NCI-H69 (cell line): ENCODE data around the gene APOOL.
A peak's percentile ranks its signal among the peaks of the same experiment; 100 is the strongest.
"Not testable (repeated sequence)": the region's sequence is repeated elsewhere in the genome, so short reads cannot be mapped to it uniquely, and the experiment has no call there.

ENCODE experiments used
- DNase-seq: peaks from one replicate; lab custom pipeline; 2025; lab: John Stamatoyannopoulos, UW

The APOOL gene

GRCh38 chrX:85003655-85004244, at the start of gene APOOL:
APOOL (plus strand) TSS chrX:85003877; CDS start chrX:85003913, 36 bp downstream.
- peak; percentile 92 for DNase-seq

GRCh38 chrX:84956304-84956703, 47.4 kb upstream of the APOOL start:
- DNase-seq: no peak

DNA sequence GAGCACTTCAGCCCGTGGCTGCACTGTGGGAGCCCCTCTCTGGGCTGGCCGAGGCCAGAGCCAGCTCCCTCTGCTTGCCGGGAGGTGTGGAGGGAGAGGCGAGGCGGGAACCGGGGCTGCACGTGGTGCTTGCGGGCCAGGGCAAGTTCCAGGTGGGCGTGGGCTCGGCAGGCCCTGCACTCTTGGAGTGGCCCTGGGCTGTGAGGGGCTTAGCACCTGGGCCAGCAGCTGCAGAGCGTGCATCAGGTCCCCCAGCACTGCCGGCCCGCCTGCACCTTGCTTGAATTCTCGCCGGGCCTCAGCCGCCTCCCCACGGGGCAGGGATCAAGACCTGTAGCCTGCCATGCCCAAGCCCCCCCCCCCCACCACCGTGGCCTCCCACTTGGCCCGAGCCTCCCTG, 28.9 kb upstream of the APOOL start:
- no peak for DNase-seq

DNA sequence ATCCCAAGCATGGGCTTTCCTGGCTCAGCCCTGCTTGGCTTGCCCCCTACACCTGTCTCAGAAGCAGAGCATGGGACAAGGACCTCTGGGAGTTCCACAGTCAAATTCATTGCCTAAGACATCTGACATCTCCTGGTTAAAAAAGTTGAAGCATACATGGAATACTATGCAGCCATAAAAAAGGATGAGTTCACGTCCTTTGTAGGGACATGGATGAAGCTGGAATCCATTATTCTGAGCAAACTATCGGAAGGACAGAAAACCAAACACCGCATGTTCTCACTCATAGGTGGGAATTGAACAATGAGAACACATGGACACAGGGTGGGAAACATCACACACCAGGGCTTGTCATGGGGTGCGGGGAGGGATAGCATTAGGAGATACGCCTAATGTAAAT, 11.9 kb upstream of the APOOL start:
- DNase-seq: not testable (repeated sequence)

DNA sequence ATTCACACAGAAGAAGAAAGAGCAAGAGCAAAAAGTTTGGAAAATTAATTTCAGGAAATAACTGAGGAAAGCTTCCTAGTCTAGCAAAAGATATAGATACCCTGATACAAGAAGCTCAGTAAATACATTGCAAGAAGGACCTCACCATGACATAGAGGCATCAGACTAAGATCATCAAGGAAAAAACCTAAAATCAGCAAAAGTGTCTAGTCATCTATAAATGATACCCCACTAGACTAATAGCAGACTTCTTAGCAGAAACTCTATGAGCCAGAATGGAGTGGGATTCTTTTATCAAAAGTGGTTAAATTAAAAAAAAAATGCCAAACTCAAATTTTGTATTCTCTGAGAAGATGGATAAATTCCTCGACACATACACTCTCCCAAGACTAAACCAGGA, 10.5 kb upstream of the APOOL start:
- DNase-seq: no peak

- DNase-seq: no peak
Measured at GRCh38 chrX:85001344-85001743, 2.3 kb upstream of the APOOL start.

DNA sequence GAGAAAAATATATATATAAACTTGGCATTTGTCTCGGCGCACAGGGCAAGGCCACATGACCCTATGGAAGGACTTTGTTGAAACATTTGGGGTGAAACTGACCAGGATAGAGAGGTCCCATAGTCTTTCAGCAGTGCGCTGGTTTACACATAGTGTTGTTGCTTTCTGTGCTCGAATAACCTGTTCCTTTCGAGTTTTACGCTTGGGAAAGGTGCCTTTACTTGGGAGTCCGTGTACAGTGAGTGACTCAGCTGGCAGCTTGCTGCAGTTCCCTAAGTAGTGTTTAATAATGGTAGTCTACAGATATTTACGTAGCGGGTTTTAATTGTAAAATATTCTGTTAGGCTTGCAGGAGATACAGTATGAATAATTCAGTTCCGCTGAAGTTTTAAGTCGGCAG, 578 bp downstream of the APOOL start:
- peak; percentile 10 for DNase-seq

DNA sequence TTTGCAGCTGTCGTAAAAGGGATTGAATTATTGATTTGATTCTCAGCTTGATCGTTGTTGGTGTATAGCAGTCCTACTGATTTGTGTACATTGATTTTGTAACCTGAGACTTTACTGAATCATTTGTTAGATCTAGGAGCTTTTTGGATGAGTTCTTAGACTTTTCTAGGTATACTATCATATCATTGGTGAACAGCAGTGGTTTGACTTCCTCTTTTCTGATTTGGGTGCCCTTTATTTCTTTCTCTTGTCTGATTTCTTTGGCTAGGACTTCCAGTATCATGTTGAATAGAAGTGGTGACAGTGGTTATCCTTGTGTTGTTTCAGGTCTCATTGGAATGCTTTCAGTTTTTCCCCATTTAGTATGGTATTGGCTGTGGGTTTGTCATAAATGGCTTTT, 8.4 kb downstream of the APOOL start:
- DNase-seq: no peak

GRCh38 chrX:85015351-85015750, 11.7 kb downstream of the APOOL start:
- DNase-seq: not testable (repeated sequence)

- DNase-seq: no peak
Measured at GRCh38 chrX:85017721-85018120, 14.0 kb downstream of the APOOL start.

DNA sequence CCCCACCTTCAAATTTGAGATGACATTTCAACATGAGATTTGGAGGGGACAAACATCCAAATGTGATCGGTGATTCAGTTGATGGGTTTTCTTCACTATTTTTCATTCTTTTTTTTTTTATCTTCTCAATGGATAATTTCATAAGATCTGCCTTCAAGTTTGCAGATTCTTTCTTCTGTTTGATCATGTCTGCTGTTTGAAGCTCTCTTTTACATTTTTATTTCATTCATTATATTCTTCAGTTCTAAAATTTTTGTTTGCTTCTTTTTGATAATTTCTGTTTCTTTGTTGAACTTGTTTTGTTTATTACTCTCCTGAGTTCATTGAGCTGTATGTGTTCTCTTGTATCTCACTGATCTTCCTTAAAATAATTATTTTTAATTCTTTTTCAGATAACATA, 14.8 kb downstream of the APOOL start:
- no peak for DNase-seq

DNA sequence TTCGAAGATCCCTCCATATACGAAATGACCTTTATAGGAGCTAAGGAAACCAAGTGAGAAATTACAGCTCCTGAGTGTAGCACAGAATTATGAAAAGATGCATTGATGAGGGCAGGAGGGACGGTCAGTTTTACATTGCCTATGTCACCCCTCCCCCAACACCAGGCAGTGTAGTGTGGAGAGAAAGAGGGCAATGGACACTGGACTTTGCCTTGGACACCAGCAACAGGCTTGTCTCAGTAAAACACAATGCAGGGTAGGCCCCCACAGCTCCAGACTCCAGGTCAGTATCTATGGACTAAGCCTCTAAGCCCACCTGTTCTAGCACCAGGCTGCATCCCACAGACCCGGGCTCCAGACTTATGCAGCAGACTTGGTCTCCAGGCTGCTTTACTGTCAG, 16.5 kb downstream of the APOOL start:
- DNase-seq: no peak

DNA sequence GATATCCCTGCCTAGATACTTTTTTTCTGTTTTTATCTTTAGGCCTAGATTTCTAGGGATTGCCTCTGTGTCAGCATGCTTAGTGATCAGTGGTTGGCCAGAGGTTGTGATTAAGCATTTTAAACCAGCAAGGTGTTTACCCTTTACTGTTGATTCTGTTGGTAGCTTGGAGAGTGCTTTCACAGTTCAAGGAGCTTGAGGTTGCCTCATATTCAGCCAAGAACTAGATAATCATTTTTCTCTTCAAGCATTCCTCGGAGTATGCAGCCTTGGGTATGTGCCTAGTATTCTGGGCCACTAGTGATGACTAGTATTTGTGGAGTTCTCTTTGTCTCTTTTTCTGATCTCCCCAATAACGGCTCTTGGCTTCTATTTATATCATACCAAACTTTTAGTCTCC, 20.4 kb downstream of the APOOL start:
- DNase-seq: no peak

DNA sequence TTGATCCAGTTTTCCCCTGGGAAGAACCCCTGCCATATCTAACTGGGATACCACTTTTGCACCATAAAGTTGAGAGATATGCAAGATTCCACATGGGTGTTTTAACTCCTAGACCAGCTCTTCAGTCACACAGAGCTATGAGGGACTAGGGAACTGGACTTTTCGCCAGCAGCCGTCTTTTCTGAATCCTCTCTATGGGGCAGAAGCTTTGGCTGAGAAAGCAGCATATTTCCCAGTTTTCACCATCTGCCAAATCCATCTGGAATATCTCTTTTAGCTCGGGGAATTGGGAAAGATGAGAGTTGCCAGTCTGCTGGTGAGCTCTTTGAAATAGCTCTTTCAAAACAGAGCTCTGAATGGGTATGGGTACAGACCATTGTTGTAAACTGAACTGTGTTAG, 20.9 kb downstream of the APOOL start:
- DNase-seq: no peak

DNA sequence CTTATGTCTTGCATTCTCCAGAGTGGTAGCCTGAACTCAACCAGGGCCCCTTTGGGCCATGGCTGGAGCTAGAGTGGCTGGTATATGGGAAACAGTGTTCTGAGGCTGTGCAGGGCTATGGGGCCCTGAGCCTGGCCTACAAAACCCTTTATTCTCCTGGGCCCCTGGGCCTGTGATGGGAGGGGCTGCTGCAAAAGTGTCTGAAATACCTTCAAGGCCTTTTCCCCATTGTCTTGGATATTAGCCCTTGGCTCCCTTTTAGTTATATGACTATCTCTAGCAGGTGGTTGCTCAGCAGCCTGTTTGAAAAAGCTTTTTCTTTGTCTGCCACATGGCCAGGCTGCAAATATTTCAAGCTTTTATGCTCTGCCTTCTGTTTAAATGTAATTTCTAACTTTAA, 22.5 kb downstream of the APOOL start:
- DNase-seq: no peak

DNA sequence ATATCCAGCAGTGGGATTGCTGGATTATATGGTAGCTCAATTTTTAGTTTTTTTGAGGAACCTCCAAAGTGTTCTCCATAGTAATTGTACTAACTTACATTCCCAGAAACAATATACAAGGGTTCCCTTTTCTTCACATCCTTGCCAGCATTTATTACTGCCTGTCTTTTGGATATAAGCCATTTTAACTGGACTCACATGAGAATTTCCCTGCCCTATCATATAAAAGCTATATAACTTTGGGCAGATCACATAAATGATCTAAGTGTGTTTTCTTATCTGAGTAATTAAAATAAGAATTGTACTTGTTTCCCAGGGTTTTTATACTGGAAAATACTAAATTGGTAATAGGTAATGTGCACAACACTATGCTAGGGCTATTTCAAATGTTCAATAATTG, 25.4 kb downstream of the APOOL start:
- DNase-seq: no peak

GRCh38 chrX:85031505-85031904, 27.8 kb downstream of the APOOL start:
- no peak for DNase-seq

DNA sequence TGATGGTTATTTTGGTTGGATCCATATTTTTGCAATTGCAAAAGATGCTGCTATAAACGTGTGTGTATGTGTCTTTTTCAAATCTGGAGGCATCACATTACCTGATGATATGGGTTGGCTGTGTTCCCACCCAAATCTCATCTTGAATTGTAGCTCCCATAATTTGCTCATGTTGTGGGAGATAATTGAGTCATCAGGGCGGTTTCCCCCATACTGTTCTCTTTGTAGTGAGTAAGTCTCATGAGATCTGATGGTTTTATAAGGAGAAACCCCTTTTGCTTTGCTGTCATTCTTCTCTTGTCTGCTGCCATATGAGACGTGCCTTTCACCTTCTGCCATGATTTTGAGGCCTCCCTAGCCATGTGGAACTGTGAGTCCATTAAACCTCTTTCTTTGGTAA, 33.4 kb downstream of the APOOL start:
- DNase-seq: no peak

- no peak for DNase-seq
Measured at GRCh38 chrX:85051627-85052026, 48.0 kb downstream of the APOOL start.

DNA sequence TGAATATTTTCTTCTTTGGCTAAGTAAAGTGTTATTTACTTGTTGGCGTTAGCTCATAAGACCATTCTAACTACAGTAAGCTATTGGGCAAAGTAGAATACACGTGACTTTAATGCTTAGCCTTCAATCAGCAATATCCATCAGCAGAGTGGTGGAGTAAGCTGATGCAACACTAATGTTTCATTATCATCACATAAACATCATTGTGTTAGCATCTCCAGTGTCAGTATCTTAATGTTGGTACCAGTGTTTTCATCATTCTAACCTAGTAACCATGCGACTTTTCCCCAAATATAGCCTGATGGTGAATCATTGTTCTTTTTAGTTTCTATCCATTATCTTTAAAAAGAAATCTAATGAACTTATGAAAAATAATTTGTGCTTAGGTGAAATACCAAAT, 48.5 kb downstream of the APOOL start:
- no peak for DNase-seq

DNA sequence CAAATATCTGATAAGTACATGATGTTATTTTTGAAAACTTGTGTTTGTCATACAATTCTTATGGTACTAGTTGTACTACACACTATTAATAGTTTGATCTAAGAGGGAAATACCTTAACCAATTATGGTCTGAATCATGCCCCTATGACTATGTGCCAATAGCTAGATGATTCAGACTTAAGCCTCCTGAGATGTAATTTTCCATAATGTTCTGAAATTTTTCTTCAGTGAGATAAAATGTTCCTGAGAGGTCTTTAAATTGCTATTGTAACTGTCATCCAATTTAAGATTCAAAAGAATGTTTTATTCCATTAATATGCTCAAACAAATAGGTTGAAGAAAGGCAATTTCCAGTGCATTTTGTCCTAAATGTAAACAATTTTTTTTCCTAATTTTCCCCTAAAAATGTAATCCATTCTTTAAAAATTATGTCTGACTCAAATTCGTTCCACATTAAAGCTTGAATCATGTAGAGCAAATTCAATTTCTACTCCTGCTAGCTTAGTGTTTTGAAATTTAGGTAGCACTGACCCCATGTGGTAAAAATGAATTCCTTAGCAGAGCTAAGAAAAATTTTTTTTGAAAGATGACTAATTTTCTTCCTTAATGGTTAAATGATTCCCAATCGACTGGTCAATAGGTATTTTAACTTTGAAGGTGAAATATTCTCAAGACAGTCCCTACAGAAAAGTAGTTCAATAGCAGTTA, 49.1 kb downstream of the APOOL start:
- peak; percentile 0 for DNase-seq

DNA sequence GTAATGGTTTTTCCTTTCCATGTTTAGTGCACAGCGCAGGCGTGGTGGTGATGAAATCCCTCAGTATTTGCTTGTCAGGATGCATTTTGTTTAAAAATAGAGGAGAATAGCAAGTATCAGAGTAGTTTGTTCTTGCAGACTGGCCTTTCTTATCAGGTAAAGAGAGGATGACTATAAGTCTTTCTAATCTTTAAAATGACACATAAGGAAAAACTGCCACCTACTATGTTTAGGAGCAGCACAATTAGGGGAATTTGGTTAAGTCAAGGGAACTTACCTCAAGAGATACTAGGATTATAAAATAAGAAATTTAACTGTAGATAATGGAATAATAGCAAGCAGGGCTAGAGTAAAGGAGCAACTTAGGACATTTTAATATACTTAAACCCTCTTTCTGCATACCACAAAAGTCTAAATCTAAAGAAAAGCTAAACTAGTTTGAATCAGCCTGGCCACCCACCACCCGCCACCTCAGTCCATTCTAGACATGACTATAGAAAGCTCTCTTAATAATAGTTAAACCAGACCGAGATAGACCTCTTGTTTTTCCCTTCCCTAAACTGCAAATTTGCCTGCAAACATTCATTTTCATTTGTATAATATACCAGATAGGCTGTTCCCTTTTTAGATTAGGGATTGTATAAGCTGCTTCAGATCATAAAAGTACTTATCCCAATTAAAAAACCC, 62.0 kb downstream of the APOOL start:
- no peak for DNase-seq

DNA sequence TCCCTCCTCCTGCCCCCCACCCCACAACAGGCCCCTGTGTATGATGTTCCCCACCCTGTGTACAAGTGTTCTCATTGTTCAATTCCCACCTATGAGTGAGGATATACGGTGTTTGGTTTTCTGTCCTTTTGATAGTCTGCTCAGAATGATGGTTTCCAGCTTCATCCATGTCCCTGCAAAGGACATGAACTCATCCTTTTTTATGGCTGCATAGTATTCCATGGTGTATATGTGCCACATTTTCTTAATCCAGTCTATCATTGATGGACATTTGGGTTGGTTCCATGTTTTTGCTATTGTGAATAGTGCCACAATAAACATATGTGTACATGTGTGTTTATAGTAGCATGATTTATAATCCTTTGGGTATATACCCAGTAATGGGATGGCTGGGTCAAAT, 73.6 kb downstream of the APOOL start:
- not testable (repeated sequence) for DNase-seq
